Ascending aorta (tissue), 2 donors: ENCODE measurements around the gene USP34. TPM values are rescaled to one million over a fixed set of nuclear protein-coding genes. Genes with fewer than 3 reads are reported as not detected.

Experiments
- DNase-seq, 2 donors: peaks; one replicate each; pipeline ENCODE4 v3.0.0-alpha.2; 2019; ENCODE audit warnings: low spot score in 2 of 2
- H3K27ac ChIP-seq, 2 donors: fragments of 200-600 bp; sonication (generic); one replicate each; pipeline ENCODE4 v1.5.1; 2016 to 2017; ENCODE audit warnings: mild to moderate bottlenecking in 1 of 2
- H3K27me3 ChIP-seq: fragments of 200-600 bp; sonication (generic); one replicate; pipeline ENCODE4 v1.5.1; 2017
- H3K36me3 ChIP-seq, 2 donors: fragments of 200-600 bp; sonication (generic); one replicate each; pipeline ENCODE4 v1.5.1; 2016
- H3K4me1 ChIP-seq, 2 donors: fragments of 200-600 bp; sonication (generic); one replicate each; pipeline ENCODE4 v1.5.1; 2016 to 2017; ENCODE audit warnings: mild to moderate bottlenecking in 1 of 2
- H3K4me3 ChIP-seq, 2 donors: fragments of 200-600 bp; sonication (generic); one replicate each; pipeline ENCODE4 v1.5.1; 2016 to 2017; ENCODE audit warnings: mild to moderate bottlenecking in 1 of 2
- H3K9me3 ChIP-seq, 2 donors: fragments of 200-600 bp; sonication (generic); one replicate each; pipeline ENCODE4 v1.5.1; 2016
- intact Hi-C: fragments of 100-400 bp; cut with DNase I; formaldehyde crosslinking; loops from one replicate; pipeline ENCODE4 v1.15.1; 2023
- total RNA-seq: library from RNA; depleted of rRNA; stranded (reverse); fragments of >200 nt; gene quantifications from one replicate; pipeline ENCODE4 v1.1.0, GENCODE V29; 2016
- TF ChIP-seq, protein P1 (sequence below), 3 experiments: fragments of 200-600 bp in 2 of 3; fragments of 450-650 bp in 1 of 3; sonication (generic) in 2 of 3; IDR thresholded peaks; one replicate each; pipeline ENCODE4 v1.5.1; 2016 to 2019; ENCODE audit warnings: antibody characterized with exemption in 3 of 3, mild to moderate bottlenecking in 1 of 3, moderate library complexity in 1 of 3

USP34 gene
- total RNA-seq, 1 donor from 2014 or later = 59.3 TPM

- no peak for DNase-seq
- intact Hi-C loops = no loop called here
- Histone ChIP-seq H3K27ac (no peak overlapping the region), H3K36me3 (peaks cover 67 to 75% of the 10 kb centered on the region in 2 donors), H3K27me3 (no peaks in the 10 kb centered on the region), H3K9me3 (no peaks in the 10 kb centered on the region), H3K4me1 (peaks cover under 1% of the 10 kb centered on the region in 2 donors), H3K4me3 (no peak overlapping the region)
- TF ChIP-seq, protein P1, sequence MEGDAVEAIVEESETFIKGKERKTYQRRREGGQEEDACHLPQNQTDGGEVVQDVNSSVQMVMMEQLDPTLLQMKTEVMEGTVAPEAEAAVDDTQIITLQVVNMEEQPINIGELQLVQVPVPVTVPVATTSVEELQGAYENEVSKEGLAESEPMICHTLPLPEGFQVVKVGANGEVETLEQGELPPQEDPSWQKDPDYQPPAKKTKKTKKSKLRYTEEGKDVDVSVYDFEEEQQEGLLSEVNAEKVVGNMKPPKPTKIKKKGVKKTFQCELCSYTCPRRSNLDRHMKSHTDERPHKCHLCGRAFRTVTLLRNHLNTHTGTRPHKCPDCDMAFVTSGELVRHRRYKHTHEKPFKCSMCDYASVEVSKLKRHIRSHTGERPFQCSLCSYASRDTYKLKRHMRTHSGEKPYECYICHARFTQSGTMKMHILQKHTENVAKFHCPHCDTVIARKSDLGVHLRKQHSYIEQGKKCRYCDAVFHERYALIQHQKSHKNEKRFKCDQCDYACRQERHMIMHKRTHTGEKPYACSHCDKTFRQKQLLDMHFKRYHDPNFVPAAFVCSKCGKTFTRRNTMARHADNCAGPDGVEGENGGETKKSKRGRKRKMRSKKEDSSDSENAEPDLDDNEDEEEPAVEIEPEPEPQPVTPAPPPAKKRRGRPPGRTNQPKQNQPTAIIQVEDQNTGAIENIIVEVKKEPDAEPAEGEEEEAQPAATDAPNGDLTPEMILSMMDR (IDR thresholded peaks at IDR 0.05) = no peak
Observed at GRCh38 chr2:61187085-61187484, 283.8 kb downstream of the USP34 start.

DNA sequence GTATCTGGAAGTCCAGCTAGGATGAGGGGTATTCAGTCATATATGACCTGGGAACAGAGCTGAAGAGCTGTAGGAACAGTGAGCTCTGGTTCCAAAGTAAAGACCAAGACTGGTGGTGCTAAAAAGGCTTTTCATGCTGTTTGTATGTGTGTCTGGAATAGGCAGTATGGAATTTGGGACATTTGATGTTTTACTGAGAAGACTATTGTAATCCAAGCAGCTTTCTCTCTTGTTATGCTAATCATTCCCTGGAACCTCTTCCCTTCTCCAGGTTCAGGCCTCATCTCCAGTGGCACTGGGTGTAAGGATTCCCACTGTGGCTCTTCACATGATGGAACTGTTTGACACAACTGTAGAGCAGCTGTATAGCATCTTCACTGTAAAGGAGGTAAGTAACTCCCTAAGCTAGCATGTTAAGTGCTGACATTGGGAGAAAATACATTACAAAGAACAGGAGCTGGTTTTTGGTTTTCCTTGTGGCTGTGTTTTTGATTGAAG is 285.6 kb downstream of the USP34 start:
- peaks cover 57 to 83% of the 10 kb centered on the region in 2 donors for H3K36me3 ChIP-seq
- DNase-seq = no peak
- H3K27ac ChIP-seq = peak overlapping the region in 1 of 2 donors; percentile 8
- TF ChIP-seq, protein P1 (IDR thresholded peaks at IDR 0.05) = no peak
- H3K4me3 ChIP-seq = no peak overlapping the region
- intact Hi-C loops = no loop called here
- H3K4me1 ChIP-seq = peaks cover 12 to 17% of the 10 kb centered on the region in 2 donors
- no peaks in the 10 kb centered on the region for H3K27me3 ChIP-seq
- H3K9me3 ChIP-seq = no peaks in the 10 kb centered on the region

- TF ChIP-seq, protein P1 (IDR thresholded peaks at IDR 0.05) = no peak
- DNase-seq = no peak
- Histone ChIP-seq H3K36me3 (peaks cover 55 to 75% of the 10 kb centered on the region in 2 donors), H3K9me3 (no peaks in the 10 kb centered on the region), H3K27me3 (no peaks in the 10 kb centered on the region), H3K4me3 (no peak overlapping the region), H3K4me1 (peaks cover 13 to 27% of the 10 kb centered on the region in 2 donors), H3K27ac (no peak overlapping the region)
- intact Hi-C loops = no loop called here
Observed at GRCh38 chr2:61184263-61184662, 286.6 kb downstream of the USP34 start.

GRCh38 chr2:61183795-61184194 is 287.1 kb downstream of the USP34 start:
- peaks cover 55 to 74% of the 10 kb centered on the region in 2 donors for H3K36me3 ChIP-seq
- H3K4me3 ChIP-seq = no peak overlapping the region
- H3K9me3 ChIP-seq = no peaks in the 10 kb centered on the region
- H3K27ac ChIP-seq = no peak overlapping the region
- TF ChIP-seq, protein P1 (IDR thresholded peaks at IDR 0.05) = no peak
- intact Hi-C loops = no loop called here
- peaks cover 13 to 32% of the 10 kb centered on the region in 2 donors for H3K4me1 ChIP-seq
- H3K27me3 ChIP-seq = no peaks in the 10 kb centered on the region
- DNase-seq = no peak

- TF ChIP-seq, protein P1 (IDR thresholded peaks at IDR 0.05) = no peak
- Histone ChIP-seq H3K9me3 (no peaks in the 10 kb centered on the region), H3K4me1 (peaks cover 13 to 38% of the 10 kb centered on the region in 2 donors), H3K4me3 (peak overlapping the region in 1 of 2 donors; percentile 90), H3K27ac (peak overlapping the region; percentile 45 to 99), H3K27me3 (no peaks in the 10 kb centered on the region), H3K36me3 (peaks cover 39 to 57% of the 10 kb centered on the region in 2 donors)
- DNase-seq = no peak
- intact Hi-C loops = no loop called here
Observed at GRCh38 chr2:61182059-61182383, 288.9 kb downstream of the USP34 start.
